Measurements from ENCODE around the gene PTPRE.

Gene PTPRE

GRCh38 chr10:127889605-127890195 is 17.2 kb upstream of the PTPRE start:
- DNase-seq = no peak
- Mint-ChIP-seq H3K9me3 (no peaks in the 10 kb centered on the region), H3K4me3 (no peak overlapping the region), H3K36me3 (ENCODE audit: low read depth) (no peaks in the 10 kb centered on the region), H3K27ac (no peak overlapping the region), H3K27me3 (peaks cover 14% of the 10 kb centered on the region), H3K4me1 (ENCODE audit: low read depth) (peaks cover 5% of the 10 kb centered on the region)

- Mint-ChIP-seq H3K4me1 (ENCODE audit: low read depth) (peaks cover 5% of the 10 kb centered on the region), H3K9me3 (no peaks in the 10 kb centered on the region), H3K4me3 (no peak overlapping the region), H3K27me3 (peaks cover 14% of the 10 kb centered on the region), H3K36me3 (ENCODE audit: low read depth) (no peaks in the 10 kb centered on the region), H3K27ac (no peak overlapping the region)
- DNase-seq = no peak
Observed at GRCh38 chr10:127890216-127890615, 16.7 kb upstream of the PTPRE start.

DNA sequence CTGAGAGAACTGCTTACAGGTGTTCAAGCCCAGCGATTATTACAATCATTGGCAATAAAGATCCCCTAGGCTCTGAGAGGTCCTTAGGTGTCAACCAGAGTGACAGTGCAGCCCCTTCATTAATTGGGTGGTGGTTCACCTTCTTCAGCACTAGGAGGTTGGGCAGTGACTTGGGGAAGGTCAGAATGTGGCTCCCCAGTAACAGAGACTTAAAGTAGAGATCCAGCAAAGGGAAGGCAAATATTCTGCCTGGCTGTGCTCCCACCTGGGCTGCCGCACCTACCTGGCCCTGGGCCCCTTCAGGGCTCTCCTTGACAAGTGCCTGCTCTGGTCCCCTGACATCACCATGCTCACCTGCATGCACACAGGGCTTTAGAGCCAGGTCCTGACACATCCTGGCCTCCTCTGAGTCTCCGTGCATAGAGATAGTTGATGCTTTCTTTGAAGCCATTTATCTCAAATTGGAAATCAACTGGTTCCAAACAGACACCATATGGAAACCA is 16.0 kb upstream of the PTPRE start:
- Mint-ChIP-seq H3K27me3 (peaks cover 14% of the 10 kb centered on the region), H3K4me3 (no peak overlapping the region), H3K27ac (no peak overlapping the region), H3K4me1 (ENCODE audit: low read depth) (peaks cover 5% of the 10 kb centered on the region), H3K9me3 (no peaks in the 10 kb centered on the region), H3K36me3 (ENCODE audit: low read depth) (no peaks in the 10 kb centered on the region)
- DNase-seq = no peak

DNA sequence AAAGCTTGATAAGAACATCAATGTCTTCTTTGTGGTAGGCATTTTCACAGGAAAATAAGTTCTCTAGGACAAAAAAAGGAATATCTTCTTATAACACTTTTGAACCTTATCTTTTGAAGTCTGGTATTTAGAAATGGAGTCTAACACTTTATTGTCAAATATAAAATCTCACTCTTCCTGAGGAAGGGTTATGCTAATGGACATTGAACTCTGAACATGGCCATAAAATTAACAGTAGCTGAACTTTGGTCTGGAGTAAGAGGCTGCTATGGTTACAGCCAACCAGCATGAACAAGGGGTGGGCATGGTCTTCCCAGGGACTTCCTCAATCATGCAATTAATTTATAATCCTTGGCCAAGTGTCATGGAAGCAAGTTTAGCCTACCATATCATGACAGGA is 14.2 kb upstream of the PTPRE start, which contains the start of gene CLRN3:
Gene CLRN3 (minus strand): TSS at position 199 of the 400 bp plus-strand sequence. CDS start 157 bp downstream, at position 42.
- H3K9me3 Mint-ChIP-seq = peaks cover 2% of the 10 kb centered on the region
- H3K27me3 Mint-ChIP-seq = peaks cover 10% of the 10 kb centered on the region
- H3K4me3 Mint-ChIP-seq = no peak within 1 kb of the TSS
- DNase-seq = no peak
- no peaks in the 10 kb centered on the region for H3K36me3 Mint-ChIP-seq (ENCODE audit: low read depth)
- no peaks in the 10 kb centered on the region for H3K4me1 Mint-ChIP-seq (ENCODE audit: low read depth)
- no peak within 1 kb of the TSS for H3K27ac Mint-ChIP-seq

DNA sequence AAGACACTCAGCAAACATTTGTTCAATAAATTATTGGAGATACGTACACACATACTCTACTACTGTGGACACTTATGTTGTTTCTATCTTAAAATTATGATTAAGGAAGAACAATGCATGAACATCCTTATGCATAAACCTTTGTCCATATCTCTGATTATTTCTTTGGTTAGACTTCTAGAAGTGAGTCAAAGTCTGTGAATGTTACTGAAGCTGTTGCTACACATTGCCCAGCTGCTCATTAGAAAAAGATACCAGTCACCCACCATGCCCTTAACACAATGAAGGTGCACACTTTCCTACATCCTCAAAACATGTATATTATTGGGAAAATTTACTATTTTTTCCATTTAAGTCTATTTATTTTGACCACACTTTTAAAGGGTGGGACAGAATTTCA is 12.8 kb upstream of the PTPRE start:
- Mint-ChIP-seq H3K27me3 (peaks cover 11% of the 10 kb centered on the region), H3K27ac (no peak overlapping the region), H3K36me3 (ENCODE audit: low read depth) (no peaks in the 10 kb centered on the region), H3K4me3 (no peak overlapping the region), H3K4me1 (ENCODE audit: low read depth) (no peaks in the 10 kb centered on the region), H3K9me3 (peaks cover 2% of the 10 kb centered on the region)
- no peak for DNase-seq

DNA sequence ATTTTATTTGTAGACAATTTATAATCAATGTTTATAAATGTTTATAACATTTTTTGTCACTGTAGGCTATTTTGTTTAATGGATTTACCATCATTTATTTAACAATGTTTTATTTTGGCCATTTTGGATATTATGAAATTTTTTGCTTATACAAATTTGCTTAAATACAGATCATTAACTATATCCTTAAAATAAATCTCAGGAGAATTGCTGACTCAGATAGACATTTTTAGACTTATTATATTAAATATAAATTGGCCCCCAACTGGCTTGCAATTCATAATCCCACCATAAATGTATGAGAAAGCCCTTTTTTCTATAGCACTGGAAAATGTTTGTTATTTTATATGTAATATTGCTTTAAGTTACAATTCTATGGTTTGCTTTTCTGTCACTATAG is 10.3 kb upstream of the PTPRE start:
- H3K4me1 Mint-ChIP-seq (ENCODE audit: low read depth) = peaks cover 2% of the 10 kb centered on the region
- no peak overlapping the region for H3K4me3 Mint-ChIP-seq
- H3K27ac Mint-ChIP-seq = no peak overlapping the region
- H3K27me3 Mint-ChIP-seq = peaks cover 24% of the 10 kb centered on the region
- peaks cover 2% of the 10 kb centered on the region for H3K9me3 Mint-ChIP-seq
- H3K36me3 Mint-ChIP-seq (ENCODE audit: low read depth) = no peaks in the 10 kb centered on the region
- DNase-seq = no peak

GRCh38 chr10:127897177-127897576 is 9.7 kb upstream of the PTPRE start:
- H3K9me3 Mint-ChIP-seq = peaks cover 2% of the 10 kb centered on the region
- no peak for DNase-seq
- H3K27me3 Mint-ChIP-seq = peaks cover 24% of the 10 kb centered on the region
- peaks cover 2% of the 10 kb centered on the region for H3K4me1 Mint-ChIP-seq (ENCODE audit: low read depth)
- H3K4me3 Mint-ChIP-seq = no peak overlapping the region
- H3K27ac Mint-ChIP-seq = no peak overlapping the region
- no peaks in the 10 kb centered on the region for H3K36me3 Mint-ChIP-seq (ENCODE audit: low read depth)

GRCh38 chr10:127899766-127900387 is 7.0 kb upstream of the PTPRE start:
- H3K9me3 Mint-ChIP-seq = peaks cover 2% of the 10 kb centered on the region
- no peak overlapping the region for H3K4me3 Mint-ChIP-seq
- H3K36me3 Mint-ChIP-seq (ENCODE audit: low read depth) = no peaks in the 10 kb centered on the region
- H3K4me1 Mint-ChIP-seq (ENCODE audit: low read depth) = peaks cover 2% of the 10 kb centered on the region
- DNase-seq = no peak
- no peak overlapping the region for H3K27ac Mint-ChIP-seq
- H3K27me3 Mint-ChIP-seq = peaks cover 22% of the 10 kb centered on the region

DNA sequence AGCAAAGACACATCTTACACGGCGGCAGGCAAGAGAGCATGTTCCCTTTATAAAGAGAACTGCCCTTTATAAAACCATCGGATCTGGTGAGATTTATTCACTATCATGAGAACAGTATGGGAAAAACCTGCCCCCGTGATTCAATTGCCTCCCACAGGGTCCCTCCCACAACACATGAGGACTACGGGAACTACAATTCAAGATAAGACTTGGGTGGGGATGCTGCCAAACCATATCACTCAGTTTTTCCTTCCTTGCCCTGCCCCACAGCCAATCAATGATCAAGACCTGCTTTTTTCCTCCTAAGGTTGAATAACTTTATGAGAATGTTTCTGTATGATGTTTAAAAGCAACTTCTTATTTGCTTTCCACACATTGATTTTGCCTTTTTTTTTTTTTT is 3.1 kb upstream of the PTPRE start:
- no peak for DNase-seq
- no peak overlapping the region for H3K4me3 Mint-ChIP-seq
- H3K9me3 Mint-ChIP-seq = no peaks in the 10 kb centered on the region
- H3K27ac Mint-ChIP-seq = no peak overlapping the region
- H3K36me3 Mint-ChIP-seq (ENCODE audit: low read depth) = no peaks in the 10 kb centered on the region
- peaks cover 46% of the 10 kb centered on the region for H3K27me3 Mint-ChIP-seq
- H3K4me1 Mint-ChIP-seq (ENCODE audit: low read depth) = peaks cover 4% of the 10 kb centered on the region

DNA sequence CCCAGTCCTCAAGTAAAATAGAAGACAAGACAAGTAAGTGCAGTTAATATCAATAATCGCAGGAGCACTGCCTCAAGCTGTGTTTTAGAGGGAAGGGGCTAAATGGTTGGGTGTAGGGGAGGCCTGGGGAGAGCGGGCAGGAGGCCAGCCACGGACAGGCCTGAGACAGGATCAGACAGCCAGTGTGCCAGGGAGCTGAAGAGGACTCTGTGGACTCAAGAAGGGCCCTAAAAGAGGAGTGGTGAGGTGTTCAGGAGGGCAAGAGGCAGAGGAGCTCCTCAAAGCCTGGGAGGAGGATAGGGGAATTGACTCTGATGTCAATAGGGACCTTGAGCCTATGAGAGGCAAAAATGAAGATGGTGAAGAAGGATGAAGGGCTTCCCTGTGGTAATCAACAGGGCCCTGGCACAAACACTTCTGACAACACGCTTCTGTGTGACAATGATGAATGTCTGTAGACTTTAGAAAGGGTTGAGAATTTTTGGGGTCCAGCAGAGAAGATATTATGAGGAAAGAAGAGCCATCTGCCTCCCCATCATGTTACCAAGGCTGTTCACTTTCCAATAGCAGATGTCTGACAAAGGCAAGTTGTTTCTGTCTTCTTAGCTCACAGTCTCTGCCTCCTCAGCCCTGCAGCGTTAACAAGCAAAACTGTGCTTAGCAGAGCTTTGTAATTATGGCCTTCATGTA is 2.4 kb upstream of the PTPRE start:
- H3K27ac Mint-ChIP-seq = no peak overlapping the region
- H3K36me3 Mint-ChIP-seq (ENCODE audit: low read depth) = no peaks in the 10 kb centered on the region
- peaks cover 4% of the 10 kb centered on the region for H3K4me1 Mint-ChIP-seq (ENCODE audit: low read depth)
- no peak for DNase-seq
- H3K4me3 Mint-ChIP-seq = no peak overlapping the region
- peaks cover 49% of the 10 kb centered on the region for H3K27me3 Mint-ChIP-seq
- no peaks in the 10 kb centered on the region for H3K9me3 Mint-ChIP-seq

GRCh38 chr10:127905001-127905847 is 1.7 kb upstream of the PTPRE start:
- Mint-ChIP-seq H3K9me3 (no peaks in the 10 kb centered on the region), H3K36me3 (ENCODE audit: low read depth) (no peaks in the 10 kb centered on the region), H3K27me3 (peaks cover 44% of the 10 kb centered on the region), H3K4me3 (no peak overlapping the region), H3K27ac (no peak overlapping the region), H3K4me1 (ENCODE audit: low read depth) (peaks cover 1% of the 10 kb centered on the region)
- no peak for DNase-seq

- Mint-ChIP-seq H3K4me3 (no peak overlapping the region), H3K27ac (no peak overlapping the region), H3K27me3 (peaks cover 41% of the 10 kb centered on the region)
Observed at GRCh38 chr10:127905848-127906261, 1.0 kb upstream of the PTPRE start.

GRCh38 chr10:127907411-127908105 is 655 bp downstream of the PTPRE start:
- H3K27ac Mint-ChIP-seq = no peak overlapping the region
- no peaks in the 10 kb centered on the region for H3K9me3 Mint-ChIP-seq
- peaks cover 41% of the 10 kb centered on the region for H3K27me3 Mint-ChIP-seq
- peaks cover 1% of the 10 kb centered on the region for H3K4me1 Mint-ChIP-seq (ENCODE audit: low read depth)
- peak overlapping the region; percentile 39 for H3K4me3 Mint-ChIP-seq
- no peaks in the 10 kb centered on the region for H3K36me3 Mint-ChIP-seq (ENCODE audit: low read depth)
- peak; percentile 55 for DNase-seq

More at GRCh38 chr10:127905848-127906261, 1.0 kb upstream of the PTPRE start:
- Mint-ChIP-seq H3K36me3 (ENCODE audit: low read depth) (no peaks in the 10 kb centered on the region), H3K4me1 (ENCODE audit: low read depth) (peaks cover 1% of the 10 kb centered on the region), H3K9me3 (no peaks in the 10 kb centered on the region)
- no peak for DNase-seq
